D721Med (cell line): ENCODE measurements around the gene RASGRF1.

Experiments
- DNase-seq: peaks from one replicate; pipeline ENCODE4 v3.0.0; 2011; ENCODE audit warnings: low spot score; ENCODE audit not compliant: insufficient read length
- FAIRE-seq: peaks from 2 replicates; lab custom pipeline; 2011; peaks lifted over from hg19 to GRCh38; lab: Jason Lieb, UNC
- CTCF ChIP-seq: IDR thresholded peaks from 2 replicates; pipeline ENCODE4 v1.5.1; 2012; ENCODE audit warnings: mild to moderate bottlenecking, control low read depth; ENCODE audit not compliant: insufficient read depth; ENCODE audit errors: missing control alignments

The RASGRF1 gene

GRCh38 chr15:79090487-79091203, at the start of gene RASGRF1:
Gene RASGRF1, minus strand, starts transcription at chr15:79090780. Its CDS starts 282 bp downstream, at chr15:79090498.
- TF ChIP-seq CTCF, result no peak
- DNase-seq, result no peak
- no peak for FAIRE-seq

GRCh38 chr15:79136434-79137046, 46.0 kb upstream of the RASGRF1 start:
- no peak for DNase-seq
- FAIRE-seq, result no peak
- TF ChIP-seq CTCF, result no peak

GRCh38 chr15:79133309-79133708, 42.7 kb upstream of the RASGRF1 start:
- FAIRE-seq (no peak), DNase-seq (no peak)
- TF ChIP-seq CTCF, result no peak

- FAIRE-seq (no peak), DNase-seq (no peak)
- TF ChIP-seq CTCF, result no peak
These were observed 42.2 kb upstream of the RASGRF1 start for GRCh38 chr15:79132770-79133169.

GRCh38 chr15:79132361-79132760, 41.8 kb upstream of the RASGRF1 start:
- DNase-seq (no peak), FAIRE-seq (no peak)
- TF ChIP-seq CTCF, result no peak

- no peak for FAIRE-seq
- DNase-seq, result no peak
- TF ChIP-seq CTCF, result no peak
These were observed 40.1 kb upstream of the RASGRF1 start for GRCh38 chr15:79130535-79131130.

GRCh38 chr15:79129235-79129634, 38.7 kb upstream of the RASGRF1 start:
- TF ChIP-seq CTCF, result no peak
- DNase-seq (no peak), FAIRE-seq (no peak)
